Mammary epithelial cell (primary cell): ENCODE results near the gene GPR4.

Experiments used
- CTCF ChIP-seq, 2 donors: IDR thresholded peaks in 1 of 2; conservative IDR thresholded peaks in 1 of 2; 2 replicates each; pipeline ENCODE4 v1.5.1; 2011 to 2012; ENCODE audit warnings: inconsistent platforms in 2 of 2, low read length in 2 of 2, mild to moderate bottlenecking in 2 of 2, control low read depth in 1 of 2, low read depth in 1 of 2; ENCODE audit not compliant: insufficient read depth in 1 of 2; ENCODE audit errors: extremely low read depth in 1 of 2
- EZH2 ChIP-seq: IDR thresholded peaks from 2 replicates; pipeline ENCODE4 v1.6.1; 2012; ENCODE audit warnings: low read length, inconsistent platforms, borderline replicate concordance

- TF ChIP-seq CTCF (conservative IDR thresholded peaks at IDR 0.05 in 1 of 2, IDR thresholded peaks at IDR 0.05 in 1 of 2; ENCODE audit: extremely low read depth in 1 of 2, insufficient read depth in 1 of 2, low read depth in 1 of 2, low read length in 2 of 2) (peak in 1 of 2 donors; percentile 1), EZH2 (no peak)
Measured at GRCh38 chr19:45641274-45642105, 39.5 kb upstream of the GPR4 start.
